Measurements from ENCODE around the gene CLEC2A. TPM values are rescaled to one million over a fixed set of nuclear protein-coding genes. Genes with fewer than 3 reads are reported as not detected.

The CLEC2A gene
- polyA plus RNA-seq, 2 of the 4 experiments (the other 2 are of a cell fraction): not detected

GRCh38 chr12:9897535-9897934, 34.6 kb downstream of the CLEC2A start:
- H3K4me2 ChIP-seq: no peak overlapping the region
- FAIRE-seq (no peak), ATAC-seq (no peak), DNase-seq (ENCODE audit: low read depth in 1 of 2, low spot score in 1 of 2) (no peak)
- no peak overlapping the region for H3K4me3 ChIP-seq
- H3K9me3 ChIP-seq: peaks cover 4% of the 10 kb centered on the region; the same call in 2 of the 3 replicates
- H3K27ac ChIP-seq: no peak overlapping the region
- TF ChIP-seq MYC (IDR thresholded peaks at IDR 0.05; ENCODE audit: borderline replicate concordance, low read length): no peak
- no peak for TF ChIP-seq MAZ (IDR thresholded peaks at IDR 0.05; ENCODE audit: borderline replicate concordance, low read depth, low read length)
- TF ChIP-seq MAX (IDR thresholded peaks at IDR 0.05): no peak
- TF ChIP-seq, protein P1, sequence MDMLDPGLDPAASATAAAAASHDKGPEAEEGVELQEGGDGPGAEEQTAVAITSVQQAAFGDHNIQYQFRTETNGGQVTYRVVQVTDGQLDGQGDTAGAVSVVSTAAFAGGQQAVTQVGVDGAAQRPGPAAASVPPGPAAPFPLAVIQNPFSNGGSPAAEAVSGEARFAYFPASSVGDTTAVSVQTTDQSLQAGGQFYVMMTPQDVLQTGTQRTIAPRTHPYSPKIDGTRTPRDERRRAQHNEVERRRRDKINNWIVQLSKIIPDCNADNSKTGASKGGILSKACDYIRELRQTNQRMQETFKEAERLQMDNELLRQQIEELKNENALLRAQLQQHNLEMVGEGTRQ (IDR thresholded peaks at IDR 0.05): no peak
- no peak for TF ChIP-seq MAFK (IDR thresholded peaks at IDR 0.05; ENCODE audit: partially characterized antibody)
- TF ChIP-seq ZSCAN20 (CRISPR knock-in tag; IDR thresholded peaks at IDR 0.05): no peak
- TF ChIP-seq EHMT2 (IDR thresholded peaks at IDR 0.05; ENCODE audit: low read depth): no peak
- TF ChIP-seq POLR2AphosphoS2 (conservative IDR thresholded peaks at IDR 0.05; ENCODE audit: low read length): no peak
- TF ChIP-seq CEBPB (IDR thresholded peaks at IDR 0.05): no peak
- no peak for TF ChIP-seq JUNB (IDR thresholded peaks at IDR 0.05)
- no peak for TF ChIP-seq ZNF302 (CRISPR knock-in tag; IDR thresholded peaks at IDR 0.05)
- TF ChIP-seq NFE2L2 (conservative IDR thresholded peaks at IDR 0.05; ENCODE audit: low read length): no peak
- no peak for TF ChIP-seq KDM5A (IDR thresholded peaks at IDR 0.05)
- TF ChIP-seq PHF8 (IDR thresholded peaks at IDR 0.05; ENCODE audit: borderline replicate concordance, low read depth): no peak
- TF ChIP-seq NPAS2 (CRISPR knock-in tag; IDR thresholded peaks at IDR 0.05; ENCODE audit: borderline replicate concordance): no peak
- TF ChIP-seq ATOH8 (CRISPR knock-in tag; IDR thresholded peaks at IDR 0.05; ENCODE audit: low read depth): no peak
- CTCF ChIA-PET: no interaction called here
- WGBS (ENCODE audit: missing lambda C conversion rate): 51% methylated on average over 6 of the region's 6 CpGs
- no peaks in the 10 kb centered on the region for H3K4me1 ChIP-seq
- POLR2A ChIA-PET: no interaction called here

GRCh38 chr12:9895215-9895971, 36.8 kb downstream of the CLEC2A start:
- FAIRE-seq (no peak), ATAC-seq (no peak), DNase-seq (ENCODE audit: low read depth in 1 of 2, low spot score in 1 of 2) (no peak)
- no peak overlapping the region for H3K4me3 ChIP-seq
- no peaks in the 10 kb centered on the region for H3K9me3 ChIP-seq
- 42% methylated on average over 6 of the region's 6 CpGs for WGBS (ENCODE audit: missing lambda C conversion rate)
- no peak overlapping the region for H3K4me2 ChIP-seq
- ChIA-PET POLR2A (no interaction called here), CTCF (interaction anchor here (1.2 kb wide), 1 partner anchor 81 kb away, joined by 3 read pairs; no protein-coding TSS in a partner anchor)
- no peaks in the 10 kb centered on the region for H3K4me1 ChIP-seq
- H3K27ac ChIP-seq: no peak overlapping the region
- TF ChIP-seq, protein P2, sequence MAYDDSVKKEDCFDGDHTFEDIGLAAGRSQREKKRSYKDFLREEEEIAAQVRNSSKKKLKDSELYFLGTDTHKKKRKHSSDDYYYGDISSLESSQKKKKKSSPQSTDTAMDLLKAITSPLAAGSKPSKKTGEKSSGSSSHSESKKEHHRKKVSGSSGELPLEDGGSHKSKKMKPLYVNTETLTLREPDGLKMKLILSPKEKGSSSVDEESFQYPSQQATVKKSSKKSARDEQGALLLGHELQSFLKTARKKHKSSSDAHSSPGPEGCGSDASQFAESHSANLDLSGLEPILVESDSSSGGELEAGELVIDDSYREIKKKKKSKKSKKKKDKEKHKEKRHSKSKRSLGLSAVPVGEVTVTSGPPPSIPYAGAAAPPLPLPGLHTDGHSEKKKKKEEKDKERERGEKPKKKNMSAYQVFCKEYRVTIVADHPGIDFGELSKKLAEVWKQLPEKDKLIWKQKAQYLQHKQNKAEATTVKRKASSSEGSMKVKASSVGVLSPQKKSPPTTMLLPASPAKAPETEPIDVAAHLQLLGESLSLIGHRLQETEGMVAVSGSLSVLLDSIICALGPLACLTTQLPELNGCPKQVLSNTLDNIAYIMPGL (CRISPR knock-in tag; IDR thresholded peaks at IDR 0.05; ENCODE audit: borderline replicate concordance): no peak
- TF ChIP-seq NFE2L2 (conservative IDR thresholded peaks at IDR 0.05; ENCODE audit: low read length) (no peak), CTCF (IDR thresholded peaks at IDR 0.05) (no peak), POLR2A (IDR thresholded peaks at IDR 0.05; ENCODE audit: low read length) (no peak), CHD2 (IDR thresholded peaks at IDR 0.05; ENCODE audit: low read length, partially characterized antibody) (no peak), CBX8 (IDR thresholded peaks at IDR 0.05) (no peak)
